NT2/D1 (cell line): ENCODE measurements around the gene CAPZB.

Experiments
- SUZ12 ChIP-seq: IDR thresholded peaks from 2 replicates; pipeline ENCODE4 v1.6.1; 2011; ENCODE audit not compliant: insufficient read length, insufficient read depth; ENCODE audit errors: extremely low read depth
- YY1 ChIP-seq: IDR thresholded peaks from 2 replicates; pipeline ENCODE4 v1.6.1; 2011; ENCODE audit not compliant: insufficient read length, insufficient read depth
- ZNF274 ChIP-seq: IDR thresholded peaks from 2 replicates; pipeline ENCODE4 v1.6.1; 2011; ENCODE audit warnings: mild to moderate bottlenecking, low read depth, low read length

DNA sequence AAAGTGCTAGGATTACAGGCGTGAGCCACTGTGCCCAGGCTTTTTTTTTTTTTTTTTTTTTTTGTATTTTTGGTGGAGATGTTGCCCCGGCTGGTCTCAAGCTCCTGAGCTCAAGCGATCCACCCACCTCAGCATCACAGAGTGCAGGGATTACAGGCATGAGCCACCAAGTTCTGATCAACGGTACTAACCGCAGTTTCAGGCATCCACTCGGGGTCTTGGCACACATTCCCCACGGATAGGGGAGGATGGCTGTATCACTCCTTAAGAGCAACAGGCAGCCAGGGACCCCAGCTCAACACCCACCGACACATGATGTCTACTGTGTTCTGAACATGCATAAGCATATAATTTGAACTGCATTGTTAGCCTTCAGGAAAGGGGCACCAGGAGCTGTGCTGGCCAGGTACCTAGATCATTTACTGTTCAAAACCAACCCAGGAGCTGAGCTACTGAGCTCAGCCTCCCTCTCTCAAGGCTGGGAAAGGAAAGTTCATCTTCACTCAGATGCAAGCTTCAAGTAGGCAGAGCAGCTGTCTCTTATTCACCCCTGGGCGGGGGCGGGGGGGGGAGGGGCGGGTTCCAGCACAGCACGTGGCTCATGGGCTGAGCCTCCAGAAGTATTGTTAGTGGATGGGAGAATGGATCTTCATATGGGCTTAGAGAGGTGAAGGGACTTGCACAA, 24.7 kb downstream of the CAPZB start:
- TF ChIP-seq YY1 (no peak), ZNF274 (no peak), SUZ12 (no peak)
